Mononuclear cell (primary cell): ENCODE data around the gene AVPR2. TPM values are rescaled to one million over a fixed set of nuclear protein-coding genes. Genes with fewer than 3 reads are reported as not detected.

Experiments used
- H3K27me3 ChIP-seq: 2 replicates; pipeline ENCODE4 v1.6.0; 2011; ENCODE audit warnings: low read length, control low read depth; ENCODE audit not compliant: insufficient read depth
- H3K4me1 ChIP-seq: 2 replicates; pipeline ENCODE4 v1.5.1; 2011; ENCODE audit warnings: mild to moderate bottlenecking, low read length, control low read depth; ENCODE audit not compliant: insufficient read depth
- H3K4me3 ChIP-seq: 2 replicates; pipeline ENCODE4 v1.5.1; 2011; ENCODE audit warnings: mild to moderate bottlenecking, low read length, moderate library complexity
- H3K9me3 ChIP-seq: 2 replicates; pipeline ENCODE4 v1.5.1; 2011; ENCODE audit warnings: low read depth, mild to moderate bottlenecking, control low read depth, low read length
- total RNA-seq: library from RNA; depleted of rRNA; stranded (reverse); fragments of >200 nt; gene quantifications from one replicate; pipeline ENCODE4 v1.2.3, GENCODE V29; 2012

AVPR2 gene
- total RNA-seq, 1 donor = not detected

DNA sequence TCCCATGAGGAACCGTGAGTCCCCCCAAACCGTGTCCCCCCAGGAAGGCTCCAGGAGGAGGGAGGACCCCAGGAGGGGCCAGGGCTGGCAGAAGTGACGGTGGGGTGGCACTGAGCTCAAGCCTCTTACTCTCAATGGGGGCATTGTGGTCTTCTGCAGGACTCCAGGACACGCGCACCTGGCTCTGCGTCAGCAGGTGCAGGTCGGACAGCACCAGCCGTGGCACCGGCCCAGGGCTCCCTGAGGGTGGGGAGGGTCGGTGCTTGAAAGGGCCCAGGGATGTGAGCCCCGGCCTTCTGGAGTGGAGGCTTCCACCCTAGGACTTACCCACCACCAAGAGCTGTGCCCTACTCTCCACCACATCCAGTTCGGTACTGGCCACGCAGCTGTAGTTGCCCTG, 36.8 kb upstream of the AVPR2 start:
- H3K9me3 ChIP-seq = no peaks in the 10 kb centered on the region
- no peak overlapping the region for H3K4me3 ChIP-seq
- H3K27me3 ChIP-seq = no peaks in the 10 kb centered on the region
- no peaks in the 10 kb centered on the region for H3K4me1 ChIP-seq

DNA sequence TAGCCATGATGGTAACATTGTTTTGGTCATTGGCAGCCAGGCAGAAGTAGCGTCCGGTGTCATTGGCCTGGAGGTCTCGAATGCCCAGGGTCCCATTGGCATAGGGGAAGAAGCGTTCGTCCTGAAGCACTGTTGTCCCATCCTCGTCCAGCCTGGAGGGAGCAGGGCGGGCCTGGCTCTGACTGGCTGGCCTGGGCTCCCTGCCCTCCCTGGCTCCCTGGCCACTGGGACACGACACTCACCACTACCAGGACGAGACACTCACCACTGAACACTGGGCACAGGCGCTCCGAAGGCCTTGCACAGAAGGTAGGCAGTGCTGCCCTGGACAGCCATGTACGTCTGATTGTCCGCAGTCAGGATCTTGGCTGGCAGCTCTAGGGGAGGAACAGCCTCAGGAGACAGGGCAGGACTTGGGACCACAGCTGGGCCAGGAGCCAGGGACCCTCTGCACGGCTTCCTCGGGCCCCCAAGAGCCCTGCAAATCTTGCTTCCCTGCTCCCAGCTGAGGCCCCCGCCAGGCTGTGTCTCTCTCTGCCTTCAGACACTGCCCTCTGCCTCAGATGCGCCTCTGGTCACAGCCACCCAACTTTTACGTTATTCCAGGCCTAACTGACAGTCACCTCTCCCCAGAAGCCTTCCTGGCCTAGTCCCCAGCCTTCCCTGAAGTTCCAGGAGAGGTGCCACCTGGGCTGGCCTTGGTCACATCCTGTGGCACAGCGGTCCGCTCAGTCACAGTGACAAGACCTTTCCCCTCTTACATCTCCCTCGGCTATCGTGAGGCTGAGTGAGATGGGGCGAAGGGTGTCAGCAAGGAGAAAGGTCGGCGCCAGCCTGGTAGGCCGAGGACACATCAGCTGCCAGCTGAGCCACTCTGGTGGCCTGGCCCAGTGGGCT, 35.6 kb upstream of the AVPR2 start:
- no peaks in the 10 kb centered on the region for H3K9me3 ChIP-seq
- no peaks in the 10 kb centered on the region for H3K4me1 ChIP-seq
- H3K4me3 ChIP-seq = no peak overlapping the region
- H3K27me3 ChIP-seq = no peaks in the 10 kb centered on the region

DNA sequence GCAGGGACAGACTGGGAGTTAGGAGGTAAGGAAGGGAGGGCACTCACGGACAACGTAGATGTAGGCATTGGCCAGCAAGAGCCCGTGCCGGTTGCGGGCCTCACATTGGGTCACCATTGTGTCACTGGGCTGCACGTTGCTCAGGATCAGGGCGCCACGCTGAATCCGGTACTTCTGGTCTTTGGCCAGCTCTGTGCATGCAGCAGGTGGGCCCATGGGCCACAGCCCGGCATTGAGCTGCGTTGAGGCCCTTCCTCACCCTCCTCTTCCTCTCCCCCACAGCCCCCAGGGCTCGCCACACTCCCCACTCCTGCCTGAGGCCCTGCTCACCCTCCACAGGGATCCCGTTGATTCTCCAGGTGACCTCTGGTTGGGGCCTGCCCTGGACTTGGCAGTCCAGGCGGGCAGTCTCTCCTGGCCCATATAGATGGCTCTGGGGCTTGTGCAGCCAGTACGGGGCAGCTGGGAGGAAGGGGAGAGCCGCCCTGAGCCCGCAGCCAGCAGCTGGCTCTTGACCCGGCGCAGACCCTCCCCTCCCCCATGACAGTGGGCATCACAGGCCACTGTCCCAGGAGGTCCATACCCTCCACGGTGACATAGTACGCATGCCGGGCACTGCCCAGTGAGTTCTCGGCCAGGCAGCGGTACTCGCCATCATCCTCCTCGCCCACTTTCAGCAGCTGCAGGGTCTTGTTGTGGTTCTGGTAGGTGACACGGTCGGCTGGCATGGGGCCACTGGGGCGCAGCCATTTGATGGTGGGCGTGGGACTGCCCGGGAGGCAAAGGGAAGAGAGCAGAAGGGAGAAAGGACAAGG, 34.8 kb upstream of the AVPR2 start:
- Histone ChIP-seq H3K27me3 (no peaks in the 10 kb centered on the region), H3K4me1 (no peaks in the 10 kb centered on the region), H3K9me3 (no peaks in the 10 kb centered on the region), H3K4me3 (no peak overlapping the region)

DNA sequence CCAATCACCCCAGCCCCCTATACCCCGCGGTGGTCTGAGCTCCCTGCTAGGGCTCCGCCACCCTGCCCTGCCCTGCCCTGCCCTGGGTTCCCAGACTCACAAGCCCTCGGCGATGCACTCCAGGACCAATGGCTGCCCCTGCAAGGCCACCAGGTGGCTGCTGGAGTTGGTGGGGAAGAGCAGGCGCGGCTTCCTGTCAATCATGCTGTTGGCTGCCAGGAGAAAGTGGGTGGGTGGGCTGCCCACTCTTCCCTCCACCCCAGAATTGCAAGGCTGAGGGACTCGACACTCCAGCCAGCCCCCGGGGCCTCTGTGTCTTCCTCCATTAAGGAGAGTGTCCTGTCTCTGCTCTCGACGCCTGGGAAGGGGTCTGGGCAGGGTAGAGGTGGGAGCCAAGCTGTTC, 34.2 kb upstream of the AVPR2 start:
- H3K9me3 ChIP-seq = no peaks in the 10 kb centered on the region
- H3K4me3 ChIP-seq = no peak overlapping the region
- H3K27me3 ChIP-seq = no peaks in the 10 kb centered on the region
- H3K4me1 ChIP-seq = no peaks in the 10 kb centered on the region

DNA sequence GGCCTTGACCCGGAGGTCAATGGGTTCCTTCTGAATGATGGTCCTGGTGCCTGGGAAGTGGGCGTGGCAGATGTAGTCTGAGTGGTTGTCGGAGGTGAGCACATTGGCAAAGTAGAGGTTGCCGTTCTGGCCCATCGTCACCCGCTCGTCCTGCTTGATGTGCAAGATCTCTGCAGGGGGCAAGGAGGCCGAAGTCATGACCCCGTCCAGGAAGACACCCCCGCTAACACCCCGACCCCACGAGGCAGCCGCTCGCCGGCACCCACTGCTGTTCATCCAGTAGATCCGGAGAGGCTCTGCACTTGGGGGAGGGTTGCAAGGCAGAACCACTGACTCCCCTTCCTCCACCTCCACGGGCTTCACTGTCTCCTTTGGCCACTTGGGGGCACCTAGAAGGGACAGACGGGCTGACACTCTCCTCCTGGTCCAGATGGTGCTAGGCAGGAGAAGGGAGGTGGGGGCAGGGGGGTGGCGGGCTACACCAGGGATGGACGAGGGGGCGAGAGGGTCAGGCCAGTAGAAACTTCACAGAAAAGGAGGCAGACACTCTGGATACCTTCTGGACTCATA, 33.6 kb upstream of the AVPR2 start:
- Histone ChIP-seq H3K9me3 (no peaks in the 10 kb centered on the region), H3K27me3 (no peaks in the 10 kb centered on the region), H3K4me3 (no peak overlapping the region), H3K4me1 (no peaks in the 10 kb centered on the region)

DNA sequence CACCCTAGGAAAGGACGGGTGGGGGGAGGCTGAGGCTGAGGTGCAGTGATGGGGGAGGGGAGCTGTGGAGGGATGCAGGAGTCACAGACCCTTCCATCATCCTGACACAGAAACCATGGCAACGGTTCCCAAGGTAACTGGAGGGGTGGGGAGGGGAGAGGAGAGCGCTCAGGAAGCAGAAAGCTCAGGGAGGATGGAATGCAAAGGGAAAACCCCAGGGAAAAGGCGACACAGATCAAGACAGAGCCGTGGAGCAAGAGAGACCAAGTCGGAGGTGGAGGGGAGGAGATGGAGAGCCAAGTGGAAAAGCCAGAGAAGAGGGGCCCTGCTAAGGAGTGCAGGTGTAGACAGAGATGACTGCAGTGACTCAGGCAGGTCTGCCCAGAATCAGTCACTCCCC, 33.0 kb upstream of the AVPR2 start:
- H3K9me3 ChIP-seq = no peaks in the 10 kb centered on the region
- no peaks in the 10 kb centered on the region for H3K4me1 ChIP-seq
- no peak overlapping the region for H3K4me3 ChIP-seq
- no peaks in the 10 kb centered on the region for H3K27me3 ChIP-seq

DNA sequence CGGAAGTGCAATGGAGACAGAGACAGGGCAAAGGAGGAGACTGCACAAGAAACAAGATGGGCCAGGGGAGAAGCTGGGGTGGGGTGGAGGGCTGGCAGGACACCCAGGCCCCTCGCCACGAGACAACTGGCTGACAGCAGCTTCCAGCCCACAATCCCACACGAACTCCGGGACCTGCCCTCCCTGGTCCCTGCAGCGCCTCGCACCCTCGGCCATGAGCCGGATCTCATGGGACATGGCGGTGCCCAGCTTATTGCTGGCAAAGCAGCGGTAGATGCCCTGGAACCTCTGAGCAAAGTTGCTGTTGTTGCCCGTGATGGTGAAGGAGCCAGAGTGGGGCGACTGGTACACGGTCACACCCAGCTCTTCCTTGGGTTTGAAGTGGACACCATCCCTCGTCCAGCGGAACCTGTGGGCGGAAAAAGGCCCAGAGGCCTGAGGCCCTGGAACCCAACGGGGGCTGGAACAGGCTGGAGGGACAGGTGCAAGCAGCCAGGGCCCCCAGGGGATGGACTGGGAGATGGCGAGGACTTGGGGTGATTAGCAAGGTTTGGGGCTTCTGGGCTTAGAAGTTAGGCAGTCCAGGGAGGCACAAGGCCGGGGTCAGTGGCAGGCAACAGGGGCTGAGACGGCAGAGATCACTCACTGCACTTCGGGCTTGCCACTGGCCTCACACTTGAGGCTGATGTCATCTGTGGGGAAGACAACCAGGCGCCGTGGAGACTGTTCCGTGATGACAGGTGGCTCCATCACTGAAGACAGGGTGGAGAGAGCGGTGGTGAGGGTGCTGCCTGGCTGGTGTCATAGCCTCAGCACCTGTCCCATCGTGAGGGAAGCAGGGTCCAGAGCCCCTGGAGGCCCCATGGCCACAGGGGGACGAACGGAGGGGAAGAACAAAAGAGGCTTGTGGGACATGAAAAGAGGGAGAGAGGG, 32.3 kb upstream of the AVPR2 start:
- Histone ChIP-seq H3K4me1 (no peaks in the 10 kb centered on the region), H3K9me3 (no peaks in the 10 kb centered on the region), H3K27me3 (no peaks in the 10 kb centered on the region), H3K4me3 (no peak overlapping the region)

DNA sequence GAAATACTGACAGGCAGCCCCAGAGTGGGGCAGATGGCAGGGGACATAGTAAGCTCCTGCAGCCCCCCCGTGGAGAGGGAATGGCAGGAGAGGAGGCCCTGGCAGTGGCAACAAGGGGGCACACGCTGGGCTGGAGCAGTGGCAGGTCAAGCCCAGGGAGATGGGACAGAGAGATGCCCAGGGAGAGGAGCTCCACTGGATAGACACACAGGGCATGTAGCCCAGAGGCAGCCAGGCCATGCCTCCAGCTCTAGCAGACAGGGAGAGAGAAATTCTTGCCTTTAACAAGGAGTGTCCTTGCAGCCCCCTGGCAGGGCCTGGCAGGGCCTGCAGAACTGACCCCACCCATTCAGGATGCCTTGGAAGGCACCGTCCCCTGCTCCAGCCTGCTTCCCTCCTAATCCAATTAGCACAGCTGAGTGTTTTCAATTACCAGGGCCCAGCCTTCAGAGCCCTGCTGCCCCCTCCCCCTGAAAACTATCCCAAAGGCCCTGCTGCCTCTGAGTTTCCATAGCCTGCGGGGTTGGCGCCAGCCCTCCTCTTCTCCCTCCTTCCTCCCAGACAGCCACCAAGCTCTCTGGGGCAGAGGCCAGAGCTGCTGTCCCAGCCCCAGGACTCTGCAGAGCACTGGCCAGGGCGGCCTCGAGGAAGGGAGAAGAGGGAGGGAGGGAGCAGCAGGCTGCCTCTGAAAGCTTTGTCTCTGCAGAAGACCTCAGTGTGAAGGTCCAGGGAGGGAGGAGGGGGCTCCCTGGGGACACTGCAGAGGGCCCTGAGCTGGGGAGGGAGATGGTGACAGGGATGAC, 31.0 kb upstream of the AVPR2 start:
- Histone ChIP-seq H3K9me3 (no peaks in the 10 kb centered on the region), H3K27me3 (no peaks in the 10 kb centered on the region), H3K4me3 (no peak overlapping the region), H3K4me1 (no peaks in the 10 kb centered on the region)

DNA sequence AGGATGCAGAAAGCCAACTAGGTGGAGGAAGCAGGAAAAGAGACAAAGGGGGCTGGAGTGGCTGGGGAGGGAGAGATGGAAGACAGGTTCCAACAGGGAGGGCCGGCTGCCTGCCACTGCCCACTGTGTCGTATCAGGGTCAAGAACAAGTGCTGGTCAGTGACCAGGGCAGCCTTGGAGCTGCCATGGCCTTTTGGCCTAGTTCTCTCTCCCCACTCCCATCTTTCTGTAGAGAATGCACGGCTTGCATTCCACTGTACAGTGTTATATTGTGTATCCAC, 30.4 kb upstream of the AVPR2 start:
- Histone ChIP-seq H3K9me3 (no peaks in the 10 kb centered on the region), H3K4me1 (peaks cover 3% of the 10 kb centered on the region), H3K4me3 (no peak overlapping the region), H3K27me3 (no peaks in the 10 kb centered on the region)

DNA sequence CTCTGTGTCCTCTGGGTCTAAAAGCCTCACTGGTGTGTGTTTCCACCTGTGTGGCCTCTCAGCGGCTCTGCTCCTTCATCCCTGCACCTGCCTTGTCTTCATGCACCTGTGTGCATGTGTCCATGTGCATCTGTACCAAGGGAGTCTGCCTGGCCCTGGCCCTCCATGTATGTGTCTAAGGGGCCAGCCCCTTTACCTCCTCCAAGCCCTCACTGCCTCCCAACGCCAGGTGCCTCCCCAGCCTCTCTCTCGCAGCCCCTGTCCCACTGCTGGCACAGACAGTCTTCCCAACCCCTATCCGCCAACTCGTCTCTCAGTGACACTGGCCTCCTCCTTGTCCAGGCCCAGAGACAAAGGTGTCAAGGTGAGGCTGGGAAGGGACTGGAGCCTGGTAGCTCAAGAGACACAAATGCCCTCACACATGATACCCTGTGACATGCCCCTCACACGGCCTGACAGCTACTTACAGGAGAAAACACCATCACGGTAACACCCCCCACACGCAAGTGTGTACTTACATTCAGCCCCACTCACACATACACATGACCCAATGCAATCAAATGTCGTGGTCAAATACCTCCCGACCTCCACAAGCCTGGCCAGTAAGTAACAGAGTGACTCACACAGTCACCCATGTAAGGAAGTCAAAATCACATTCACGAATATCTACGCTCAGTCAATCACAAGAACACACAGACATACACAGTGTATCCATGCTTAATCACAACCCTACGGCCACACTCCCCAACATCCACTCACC, 29.9 kb upstream of the AVPR2 start:
- Histone ChIP-seq H3K27me3 (no peaks in the 10 kb centered on the region), H3K4me1 (peaks cover 3% of the 10 kb centered on the region)

DNA sequence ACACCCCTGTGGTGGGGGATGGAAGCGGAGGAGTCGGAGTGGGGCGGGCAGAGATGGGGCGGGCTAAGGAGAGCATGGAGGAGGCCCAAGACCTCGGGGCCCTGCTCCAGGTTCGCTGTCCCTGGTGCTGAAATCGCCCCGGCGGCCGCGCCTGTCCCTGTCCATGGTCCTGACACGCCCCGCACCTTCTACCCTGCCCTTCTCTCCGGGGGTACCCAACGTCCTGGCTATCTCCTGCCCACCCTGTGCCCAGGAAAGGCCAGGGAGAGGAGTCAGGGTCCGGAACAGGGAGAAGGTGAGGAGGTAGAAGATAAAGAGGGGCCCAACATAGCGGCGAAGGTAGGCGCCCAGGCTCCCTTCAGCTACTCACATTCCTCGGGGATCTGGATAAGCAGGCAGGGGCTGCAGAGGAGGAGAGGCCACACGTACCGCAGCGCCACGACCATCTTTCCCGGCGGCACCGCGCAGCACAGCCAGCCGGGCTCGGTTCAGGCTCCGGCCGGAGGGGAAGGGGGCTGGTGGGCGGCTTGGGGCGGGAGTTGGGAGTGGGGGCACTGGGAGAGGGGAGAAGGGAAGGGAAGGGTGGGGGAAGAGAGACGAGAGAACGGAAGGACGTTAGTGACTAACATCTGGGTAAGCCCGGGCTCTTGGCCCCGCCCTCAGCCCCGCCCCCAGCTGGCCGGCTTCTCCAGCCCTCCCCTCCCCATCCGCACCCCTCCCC, 28.9 kb upstream of the AVPR2 start:
- no peak overlapping the region for H3K4me3 ChIP-seq
- no peaks in the 10 kb centered on the region for H3K27me3 ChIP-seq
- H3K4me1 ChIP-seq = peaks cover 3% of the 10 kb centered on the region
- H3K9me3 ChIP-seq = no peaks in the 10 kb centered on the region

More for the DNA sequence above, 29.9 kb upstream of the AVPR2 start:
- no peaks in the 10 kb centered on the region for H3K9me3 ChIP-seq
- no peak overlapping the region for H3K4me3 ChIP-seq

DNA sequence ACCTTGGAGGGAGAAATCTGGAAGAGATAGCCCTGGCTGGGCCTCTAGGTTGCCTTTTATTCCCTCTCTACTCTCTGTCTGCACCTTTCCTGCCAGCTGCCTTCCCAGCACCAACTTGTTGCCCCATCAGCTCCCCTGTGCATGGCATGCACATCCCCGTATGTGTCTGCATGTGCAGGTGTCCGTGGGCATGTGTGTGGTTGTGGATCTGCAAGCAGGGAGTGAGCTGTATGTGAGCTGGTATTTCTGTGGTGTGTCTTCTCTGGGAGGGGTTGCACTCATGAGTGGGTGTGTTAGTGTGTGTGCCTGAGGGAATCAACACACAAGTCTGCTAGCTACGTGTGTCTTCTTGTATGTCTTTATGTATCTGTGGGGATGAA, 28.4 kb upstream of the AVPR2 start:
- no peaks in the 10 kb centered on the region for H3K9me3 ChIP-seq
- peaks cover 3% of the 10 kb centered on the region for H3K4me1 ChIP-seq
- no peaks in the 10 kb centered on the region for H3K27me3 ChIP-seq
- no peak overlapping the region for H3K4me3 ChIP-seq
